IPS-15b (cell line): ENCODE measurements around the gene AFF2.

Source experiments
- H3K27me3 ChIP-seq: one replicate; pipeline ENCODE4 v1.6.1; 2013; ENCODE audit warnings: low read length; ENCODE audit not compliant: control insufficient read depth, insufficient read depth
- H3K36me3 ChIP-seq: one replicate; pipeline ENCODE4 v1.6.1; 2013; ENCODE audit warnings: low read length; ENCODE audit not compliant: control insufficient read depth, insufficient read depth
- H3K4me1 ChIP-seq: one replicate; pipeline ENCODE4 v1.6.1; 2013; ENCODE audit warnings: mild to moderate bottlenecking, low read length; ENCODE audit not compliant: control insufficient read depth, insufficient read depth
- H3K4me3 ChIP-seq: one replicate; pipeline ENCODE4 v1.5.1; 2013; ENCODE audit warnings: low read depth, low read length
- H3K9ac ChIP-seq: one replicate; pipeline ENCODE4 v1.6.1; 2013; ENCODE audit warnings: low read depth, mild to moderate bottlenecking, low read length
- H3K9me3 ChIP-seq: one replicate; pipeline ENCODE4 v1.6.1; 2013; ENCODE audit warnings: mild to moderate bottlenecking, low read length; ENCODE audit not compliant: control insufficient read depth, insufficient read depth

AFF2 gene

DNA sequence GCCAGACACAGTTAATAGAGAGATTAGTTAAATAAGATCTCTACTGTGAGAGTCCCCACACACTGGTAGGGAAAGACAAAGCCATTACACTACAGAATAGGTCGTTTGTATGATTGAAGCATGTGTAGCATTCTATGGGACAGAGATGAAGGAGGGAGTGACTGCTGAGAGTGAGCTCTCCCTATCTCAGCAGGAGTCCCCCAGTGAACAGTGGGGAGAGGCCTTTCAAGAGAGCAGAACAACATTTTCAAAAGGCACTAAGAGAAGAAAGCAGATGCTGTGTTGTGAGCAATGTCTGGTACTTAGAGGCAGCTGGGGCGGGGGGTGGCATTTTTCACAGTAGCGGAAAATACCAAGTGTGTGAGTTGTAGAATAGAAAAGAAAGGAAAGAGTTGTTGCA lies 413.6 kb downstream of the AFF2 start:
- H3K36me3 ChIP-seq = no peaks in the 10 kb centered on the region
- no peaks in the 10 kb centered on the region for H3K4me1 ChIP-seq
- no peak overlapping the region for H3K9ac ChIP-seq
- H3K9me3 ChIP-seq = no peaks in the 10 kb centered on the region
- no peaks in the 10 kb centered on the region for H3K27me3 ChIP-seq
- no peak overlapping the region for H3K4me3 ChIP-seq

DNA sequence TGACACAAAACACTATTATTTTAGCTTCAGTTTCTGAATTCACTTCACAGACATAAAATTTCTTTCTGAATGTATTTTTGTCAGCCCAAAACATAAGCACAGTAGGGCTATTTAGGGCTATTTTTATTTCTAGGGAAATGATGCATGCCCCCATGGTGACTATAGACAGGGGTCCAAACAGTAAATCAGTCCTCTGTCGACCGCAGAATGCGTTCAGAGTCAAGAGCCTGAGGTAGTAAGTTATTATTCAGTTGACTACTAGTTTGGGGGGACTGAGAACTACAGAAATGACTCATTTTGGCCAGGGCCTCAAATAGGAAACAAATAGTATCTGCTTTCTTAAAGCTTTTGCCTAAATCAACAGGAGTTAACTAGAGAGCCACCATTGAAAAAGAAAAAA lies 414.4 kb downstream of the AFF2 start:
- Histone ChIP-seq H3K9me3 (no peaks in the 10 kb centered on the region), H3K4me1 (no peaks in the 10 kb centered on the region)

DNA sequence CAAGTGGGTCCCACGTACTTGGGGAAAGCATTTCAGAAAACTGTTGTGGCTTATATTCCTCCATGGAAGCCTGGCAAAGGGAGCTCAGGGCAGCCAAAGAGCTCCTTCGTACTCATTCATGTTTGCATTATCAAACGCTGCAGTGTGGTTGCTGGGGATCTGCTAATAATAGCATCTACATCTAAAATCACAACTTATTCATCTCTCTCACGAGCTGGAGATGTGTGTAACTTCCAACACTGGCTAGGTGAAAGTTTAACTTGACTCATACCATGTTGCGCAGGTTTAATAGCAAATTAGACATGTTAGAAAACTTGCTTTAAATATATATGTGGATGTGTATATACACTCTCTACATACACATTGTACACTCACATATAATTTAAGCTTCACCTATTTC lies 415.1 kb downstream of the AFF2 start:
- no peak overlapping the region for H3K9ac ChIP-seq
- H3K36me3 ChIP-seq = no peaks in the 10 kb centered on the region
- H3K27me3 ChIP-seq = no peaks in the 10 kb centered on the region
- no peaks in the 10 kb centered on the region for H3K9me3 ChIP-seq
- H3K4me3 ChIP-seq = no peak overlapping the region
- H3K4me1 ChIP-seq = no peaks in the 10 kb centered on the region

More for the DNA sequence above, 414.4 kb downstream of the AFF2 start:
- Histone ChIP-seq H3K4me3 (no peak overlapping the region), H3K36me3 (no peaks in the 10 kb centered on the region), H3K9ac (no peak overlapping the region), H3K27me3 (no peaks in the 10 kb centered on the region)

DNA sequence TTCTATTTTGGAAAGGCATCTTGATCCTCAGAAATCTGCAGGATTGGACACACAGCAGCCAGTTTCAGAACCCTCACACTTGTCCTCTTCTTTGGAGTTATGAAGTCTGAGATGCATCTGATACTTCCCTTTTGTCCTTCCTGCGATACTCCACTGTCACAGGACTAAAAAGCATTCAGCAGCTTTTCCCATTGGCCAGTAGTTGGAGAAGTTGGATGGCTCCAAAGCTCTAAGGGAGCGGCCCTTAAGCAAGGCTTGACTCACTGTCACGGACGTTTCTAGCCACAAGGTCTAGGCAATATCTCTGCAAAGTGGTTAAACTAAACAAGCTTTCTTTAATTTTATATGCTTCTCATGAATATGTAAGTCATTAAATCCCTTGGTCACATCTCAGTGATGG lies 417.0 kb downstream of the AFF2 start:
- Histone ChIP-seq H3K27me3 (no peaks in the 10 kb centered on the region), H3K36me3 (no peaks in the 10 kb centered on the region), H3K4me1 (no peaks in the 10 kb centered on the region), H3K9me3 (no peaks in the 10 kb centered on the region), H3K4me3 (no peak overlapping the region), H3K9ac (no peak overlapping the region)

DNA sequence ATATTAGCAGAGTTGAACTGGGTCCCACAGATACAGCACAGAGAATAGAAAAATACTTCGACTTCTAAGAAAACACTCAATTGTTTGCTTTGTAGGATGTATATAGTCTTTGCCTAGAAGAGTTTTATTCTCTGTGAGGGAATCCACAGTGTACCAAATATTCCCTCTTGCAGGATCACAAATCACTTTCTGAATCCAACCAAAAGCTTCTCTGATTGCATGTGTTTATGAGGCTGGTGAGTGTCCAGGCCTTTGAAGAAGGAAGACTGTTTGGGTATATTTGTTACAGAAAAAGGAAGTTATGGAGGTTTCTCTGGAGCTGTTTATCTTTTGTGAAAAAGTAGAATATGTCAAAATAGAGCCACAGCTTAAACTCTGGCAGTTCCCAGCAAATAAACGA lies 423.2 kb downstream of the AFF2 start:
- no peaks in the 10 kb centered on the region for H3K4me1 ChIP-seq
- H3K9me3 ChIP-seq = no peaks in the 10 kb centered on the region
- H3K36me3 ChIP-seq = no peaks in the 10 kb centered on the region
- H3K27me3 ChIP-seq = no peaks in the 10 kb centered on the region
- H3K9ac ChIP-seq = no peak overlapping the region
- no peak overlapping the region for H3K4me3 ChIP-seq

DNA sequence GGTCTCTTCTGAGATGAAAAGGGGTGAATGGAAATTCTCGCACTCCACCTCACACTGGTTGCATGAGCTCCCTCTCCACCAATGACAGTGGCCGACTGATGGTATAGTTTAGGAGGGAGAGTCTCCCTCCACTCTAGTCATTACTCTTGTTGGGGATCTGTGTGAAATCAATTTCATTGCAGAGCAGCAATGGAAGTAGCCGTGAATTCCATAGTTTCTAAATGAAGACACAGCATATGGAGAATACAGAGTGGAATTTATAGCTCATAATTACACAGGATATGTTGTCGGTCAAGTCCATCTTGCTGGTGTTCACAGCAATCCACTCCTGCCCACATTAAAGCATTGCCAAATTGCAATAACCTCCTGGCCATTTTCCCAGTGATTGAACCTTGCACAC lies 426.0 kb downstream of the AFF2 start:
- Histone ChIP-seq H3K4me3 (no peak overlapping the region), H3K4me1 (no peaks in the 10 kb centered on the region), H3K27me3 (no peaks in the 10 kb centered on the region), H3K9me3 (no peaks in the 10 kb centered on the region), H3K36me3 (no peaks in the 10 kb centered on the region), H3K9ac (no peak overlapping the region)

DNA sequence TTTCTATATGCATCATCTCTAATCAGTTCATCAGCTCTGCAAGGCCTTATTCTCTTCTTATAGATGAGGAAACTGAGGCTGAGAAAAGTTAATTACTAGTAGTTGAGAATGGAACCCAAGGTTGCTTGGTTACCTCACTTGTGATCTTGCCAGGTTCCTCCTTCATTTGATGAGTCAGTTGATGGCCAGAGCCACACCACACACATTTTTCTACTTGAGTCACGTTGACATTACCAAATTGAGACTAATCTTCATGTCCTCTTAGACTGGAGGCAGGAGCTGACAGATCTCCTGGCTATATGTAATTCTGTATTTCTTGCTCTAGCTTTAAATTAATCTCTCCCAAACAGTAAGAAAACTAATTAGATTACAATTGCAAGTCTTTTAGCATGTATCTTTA lies 428.4 kb downstream of the AFF2 start:
- H3K4me3 ChIP-seq = no peak overlapping the region
- H3K36me3 ChIP-seq = no peaks in the 10 kb centered on the region
- H3K9me3 ChIP-seq = no peaks in the 10 kb centered on the region
- no peak overlapping the region for H3K9ac ChIP-seq
- no peaks in the 10 kb centered on the region for H3K27me3 ChIP-seq
- H3K4me1 ChIP-seq = no peaks in the 10 kb centered on the region

DNA sequence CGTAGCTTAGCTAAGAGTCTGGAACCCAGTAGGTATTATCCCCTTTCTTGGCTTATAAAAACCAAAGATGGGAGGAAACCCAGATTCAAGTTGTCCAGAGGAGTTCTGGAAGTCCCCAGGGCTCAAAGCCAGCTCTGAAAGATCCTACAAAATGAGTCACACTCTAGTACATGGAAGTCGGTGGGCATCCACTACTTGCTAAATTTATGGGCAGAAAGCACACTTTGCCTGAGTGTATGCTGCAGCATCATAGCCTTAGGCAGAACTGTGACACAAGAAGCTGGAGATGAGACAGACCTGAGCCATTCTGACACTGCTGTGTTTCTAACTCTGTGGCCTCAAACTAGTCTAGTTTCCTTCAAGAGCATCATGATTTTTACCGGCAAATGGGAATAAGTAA lies 429.3 kb downstream of the AFF2 start:
- Histone ChIP-seq H3K9ac (no peak overlapping the region), H3K9me3 (no peaks in the 10 kb centered on the region), H3K4me3 (no peak overlapping the region), H3K36me3 (no peaks in the 10 kb centered on the region), H3K4me1 (no peaks in the 10 kb centered on the region), H3K27me3 (no peaks in the 10 kb centered on the region)

DNA sequence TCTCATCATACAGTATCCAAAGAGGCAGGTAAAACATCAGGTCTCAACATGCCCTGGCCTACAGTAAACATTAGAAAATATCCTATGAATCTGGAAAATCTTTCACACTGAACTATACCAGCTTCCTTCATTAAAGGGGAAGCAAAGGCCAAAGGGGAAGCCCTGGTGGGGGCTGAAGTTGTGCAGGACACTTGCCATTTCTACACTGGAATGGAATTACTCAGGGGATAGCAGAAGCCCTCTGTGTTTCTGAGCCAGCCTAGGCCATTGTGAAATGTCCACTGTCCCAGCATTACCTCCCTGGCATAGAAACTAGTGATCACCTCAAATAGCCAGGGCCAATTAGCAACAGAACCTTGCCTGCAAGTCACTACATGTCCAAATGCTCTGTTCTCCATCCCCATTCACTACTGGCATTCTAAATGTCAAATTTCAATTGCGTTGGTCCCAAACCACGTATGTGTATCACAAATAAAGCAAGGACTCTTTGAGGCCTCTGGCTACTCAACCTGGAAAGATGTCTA lies 429.9 kb downstream of the AFF2 start:
- Histone ChIP-seq H3K4me3 (no peak overlapping the region), H3K9me3 (no peaks in the 10 kb centered on the region), H3K4me1 (no peaks in the 10 kb centered on the region), H3K36me3 (no peaks in the 10 kb centered on the region), H3K9ac (no peak overlapping the region), H3K27me3 (no peaks in the 10 kb centered on the region)

DNA sequence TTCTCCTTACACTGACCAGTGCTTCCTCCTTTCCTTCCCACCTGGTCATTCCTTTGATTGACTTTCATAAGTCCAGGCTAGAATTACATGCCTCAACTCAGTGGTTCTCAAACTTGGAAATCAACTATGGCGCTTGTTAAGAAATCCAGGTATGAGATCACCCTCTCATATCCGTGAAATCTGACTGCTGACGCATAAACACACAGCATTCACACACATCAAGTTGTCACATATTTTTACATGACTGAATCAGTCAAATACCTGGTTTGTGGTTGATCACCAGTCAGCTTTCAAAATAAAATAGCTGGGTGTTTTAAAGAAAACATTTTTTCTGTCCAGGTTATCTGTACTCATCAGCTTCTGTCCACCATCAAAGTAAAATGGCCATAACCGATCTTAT lies 433.5 kb downstream of the AFF2 start:
- Histone ChIP-seq H3K9ac (no peak overlapping the region), H3K9me3 (no peaks in the 10 kb centered on the region), H3K36me3 (no peaks in the 10 kb centered on the region), H3K4me3 (no peak overlapping the region), H3K27me3 (no peaks in the 10 kb centered on the region), H3K4me1 (no peaks in the 10 kb centered on the region)

DNA sequence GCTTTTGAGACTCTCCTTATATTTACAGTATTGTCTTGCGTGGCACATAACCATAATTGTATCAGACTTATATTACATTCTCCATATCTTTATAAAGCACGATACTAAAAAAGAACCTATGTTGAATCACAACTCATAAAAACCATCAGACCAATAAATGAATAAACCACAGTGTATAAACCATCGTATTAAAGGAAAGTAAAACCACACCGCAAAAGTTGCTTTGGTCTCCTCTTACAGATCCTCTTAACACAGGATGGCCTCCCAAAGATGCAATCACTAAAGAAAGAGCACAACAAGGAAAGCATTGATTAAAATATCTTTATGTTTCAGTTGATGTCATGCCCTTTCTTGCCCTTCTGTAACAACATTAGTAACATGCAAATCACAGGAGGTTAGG lies 437.9 kb downstream of the AFF2 start:
- H3K9ac ChIP-seq = no peak overlapping the region
- no peak overlapping the region for H3K4me3 ChIP-seq
- no peaks in the 10 kb centered on the region for H3K9me3 ChIP-seq
- H3K27me3 ChIP-seq = no peaks in the 10 kb centered on the region
- H3K4me1 ChIP-seq = no peaks in the 10 kb centered on the region
- no peaks in the 10 kb centered on the region for H3K36me3 ChIP-seq

DNA sequence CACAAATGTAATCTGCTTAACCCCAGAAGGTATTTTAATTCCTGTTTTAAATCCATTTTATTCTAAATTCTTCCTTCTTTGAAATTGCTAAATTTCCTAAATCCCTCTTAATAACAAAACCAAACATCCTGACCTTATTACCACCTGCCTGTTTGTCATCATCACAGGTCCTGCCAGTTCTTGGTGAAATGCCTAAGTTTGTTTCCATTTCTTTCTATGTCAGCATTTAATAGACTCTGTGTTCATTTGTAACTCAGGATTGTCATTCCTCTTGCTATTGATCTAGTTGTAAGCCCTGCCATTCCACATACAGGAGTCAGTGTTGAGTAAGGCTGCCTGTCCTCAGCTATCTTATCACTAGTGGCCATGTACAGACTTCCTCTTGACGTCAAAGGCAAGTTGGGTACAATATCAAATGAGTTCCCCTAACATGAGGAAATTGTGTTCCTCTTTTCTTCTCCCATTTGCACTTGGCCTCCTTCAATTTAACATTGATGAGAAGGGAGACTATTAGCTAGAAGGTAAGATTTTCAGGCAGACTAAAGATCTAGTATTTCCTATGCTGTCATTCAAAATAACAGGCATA lies 440.1 kb downstream of the AFF2 start:
- H3K4me3 ChIP-seq = no peak overlapping the region
- no peaks in the 10 kb centered on the region for H3K9me3 ChIP-seq

More for the DNA sequence above, 440.1 kb downstream of the AFF2 start:
- Histone ChIP-seq H3K27me3 (no peaks in the 10 kb centered on the region), H3K9ac (no peak overlapping the region), H3K4me1 (no peaks in the 10 kb centered on the region), H3K36me3 (no peaks in the 10 kb centered on the region)
